ENCODE measurements around the gene CARHSP1. TPM values are rescaled to one million over a fixed set of nuclear protein-coding genes. Genes with fewer than 3 reads are reported as not detected.

Gene CARHSP1
- total RNA-seq, 4 donors from 2014 or later: 20.0 to 79.2 (median 67.4) TPM

DNA sequence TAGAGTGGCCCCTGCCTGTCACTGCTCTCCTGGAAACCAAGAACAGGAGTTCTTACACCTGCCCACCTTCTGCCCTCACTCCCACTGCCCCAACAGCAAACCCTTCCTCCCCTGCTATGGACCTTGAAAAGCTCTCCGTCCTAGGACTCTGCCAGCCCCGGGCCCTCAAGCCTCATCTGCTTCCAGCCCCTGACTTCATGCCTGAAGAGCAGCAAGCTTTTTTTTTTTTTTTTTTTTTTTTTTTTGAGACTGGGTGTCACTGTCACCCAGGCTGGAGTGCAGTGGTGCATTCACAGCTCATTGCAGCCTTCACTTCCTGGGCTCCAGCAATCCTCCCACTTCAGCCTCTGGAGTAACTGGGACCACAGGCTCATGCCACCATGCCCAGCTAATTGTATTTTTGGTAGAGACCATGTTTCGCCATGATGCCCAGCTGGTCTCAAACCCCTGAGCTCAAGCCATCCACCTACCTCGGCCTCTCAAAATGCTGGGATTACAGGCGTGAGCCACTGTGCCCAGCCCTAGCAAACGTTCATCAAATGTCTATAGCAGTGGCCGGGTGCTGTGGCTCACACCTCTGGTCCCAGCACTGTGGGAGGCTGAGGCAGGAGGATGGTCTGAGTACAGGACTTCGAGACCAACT is 16.9 kb downstream of the CARHSP1 start:
- no peak for DNase-seq
- H3K4me1 ChIP-seq: no peaks in the 10 kb centered on the region
- H3K27ac ChIP-seq: peak overlapping the region in 1 of 2 donors; percentile 45
- no peaks in the 10 kb centered on the region for H3K36me3 ChIP-seq
- intact Hi-C loops (cut with DNase I; ENCODE audit: low total_unique reads): no loop called here
- no peak overlapping the region for H3K4me3 ChIP-seq
- no peak for TF ChIP-seq POLR2A (IDR thresholded peaks at IDR 0.05)
- TF ChIP-seq, protein P1, sequence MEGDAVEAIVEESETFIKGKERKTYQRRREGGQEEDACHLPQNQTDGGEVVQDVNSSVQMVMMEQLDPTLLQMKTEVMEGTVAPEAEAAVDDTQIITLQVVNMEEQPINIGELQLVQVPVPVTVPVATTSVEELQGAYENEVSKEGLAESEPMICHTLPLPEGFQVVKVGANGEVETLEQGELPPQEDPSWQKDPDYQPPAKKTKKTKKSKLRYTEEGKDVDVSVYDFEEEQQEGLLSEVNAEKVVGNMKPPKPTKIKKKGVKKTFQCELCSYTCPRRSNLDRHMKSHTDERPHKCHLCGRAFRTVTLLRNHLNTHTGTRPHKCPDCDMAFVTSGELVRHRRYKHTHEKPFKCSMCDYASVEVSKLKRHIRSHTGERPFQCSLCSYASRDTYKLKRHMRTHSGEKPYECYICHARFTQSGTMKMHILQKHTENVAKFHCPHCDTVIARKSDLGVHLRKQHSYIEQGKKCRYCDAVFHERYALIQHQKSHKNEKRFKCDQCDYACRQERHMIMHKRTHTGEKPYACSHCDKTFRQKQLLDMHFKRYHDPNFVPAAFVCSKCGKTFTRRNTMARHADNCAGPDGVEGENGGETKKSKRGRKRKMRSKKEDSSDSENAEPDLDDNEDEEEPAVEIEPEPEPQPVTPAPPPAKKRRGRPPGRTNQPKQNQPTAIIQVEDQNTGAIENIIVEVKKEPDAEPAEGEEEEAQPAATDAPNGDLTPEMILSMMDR (IDR thresholded peaks at IDR 0.05): no peak
- H3K27me3 ChIP-seq: no peaks in the 10 kb centered on the region
- H3K9me3 ChIP-seq: no peaks in the 10 kb centered on the region

DNA sequence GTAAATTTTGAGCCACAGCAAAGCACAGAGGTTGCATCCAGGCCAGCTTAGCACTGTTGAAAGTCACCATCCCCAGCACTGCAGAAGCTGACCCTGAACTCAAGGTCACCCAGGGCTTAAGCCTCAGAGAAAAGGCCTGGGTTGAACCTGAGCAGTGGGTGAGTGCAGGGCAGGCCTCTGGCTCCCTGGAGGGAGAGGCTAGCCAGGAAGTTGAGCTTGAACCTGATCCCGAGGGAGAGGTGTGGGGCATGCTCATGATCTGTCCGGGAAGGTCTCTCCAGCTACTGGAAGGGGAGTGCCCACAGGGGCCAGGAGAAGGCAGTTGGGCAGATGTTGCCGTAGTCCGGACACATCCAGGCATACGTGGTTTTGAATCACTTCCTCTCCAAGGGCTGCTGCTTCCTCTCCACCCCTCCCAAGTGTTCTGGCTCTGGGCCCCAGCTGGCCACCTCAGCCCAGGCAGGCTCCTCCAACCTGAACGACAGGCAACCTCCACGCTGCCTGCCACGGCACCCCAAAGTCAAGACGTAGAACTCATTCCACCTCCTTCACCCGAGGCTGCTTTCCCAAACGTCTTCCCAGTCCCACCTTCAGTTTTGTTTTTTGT is 18.4 kb downstream of the CARHSP1 start:
- peak overlapping the region; percentile 22 to 60 for H3K27ac ChIP-seq
- TF ChIP-seq POLR2A (IDR thresholded peaks at IDR 0.05): no peak
- TF ChIP-seq, protein P1 (IDR thresholded peaks at IDR 0.05): no peak
- intact Hi-C loops (cut with DNase I; ENCODE audit: low total_unique reads): no loop called here
- no peaks in the 10 kb centered on the region for H3K4me1 ChIP-seq
- no peak overlapping the region for H3K4me3 ChIP-seq
- no peaks in the 10 kb centered on the region for H3K36me3 ChIP-seq
- no peaks in the 10 kb centered on the region for H3K9me3 ChIP-seq
- no peaks in the 10 kb centered on the region for H3K27me3 ChIP-seq
- DNase-seq: peak; percentile 27 to 60

DNA sequence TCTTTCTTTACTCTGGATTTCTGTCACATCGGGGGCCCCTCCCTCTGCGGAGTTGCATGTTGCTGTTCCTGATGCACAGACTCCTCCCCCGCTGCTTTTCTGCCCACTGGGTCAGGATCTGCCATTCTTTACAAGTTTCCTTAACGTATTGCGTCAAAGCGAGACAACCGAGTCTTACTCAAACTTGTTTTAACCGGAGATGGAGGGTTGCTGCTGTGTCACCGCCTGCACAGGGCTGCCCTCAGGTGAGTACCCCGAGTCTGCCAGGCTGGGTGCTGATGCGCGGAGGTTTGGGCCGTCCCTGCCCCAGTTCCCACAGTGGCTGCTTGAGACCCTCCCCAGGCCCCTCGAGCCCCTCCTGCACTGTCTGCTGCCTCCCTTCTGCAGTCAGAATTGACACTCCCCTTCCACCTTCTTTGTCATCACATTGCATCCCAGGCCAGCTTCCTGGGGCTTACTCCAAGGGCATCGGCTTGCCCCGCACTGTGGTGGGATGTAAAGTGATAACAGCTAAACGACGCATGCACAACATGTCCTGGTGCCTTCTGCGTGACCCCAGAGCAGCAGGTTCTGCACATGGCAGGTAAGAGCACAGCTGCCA is 19.3 kb downstream of the CARHSP1 start:
- TF ChIP-seq, protein P1 (IDR thresholded peaks at IDR 0.05): no peak
- no peak for TF ChIP-seq POLR2A (IDR thresholded peaks at IDR 0.05)
- no peaks in the 10 kb centered on the region for H3K27me3 ChIP-seq
- no peaks in the 10 kb centered on the region for H3K36me3 ChIP-seq
- H3K4me1 ChIP-seq: no peaks in the 10 kb centered on the region
- intact Hi-C loops (cut with DNase I; ENCODE audit: low total_unique reads): no loop called here
- peak overlapping the region; percentile 33 to 60 for H3K27ac ChIP-seq
- H3K4me3 ChIP-seq: no peak overlapping the region
- H3K9me3 ChIP-seq: no peaks in the 10 kb centered on the region
- peak; percentile 55 to 57 for DNase-seq

DNA sequence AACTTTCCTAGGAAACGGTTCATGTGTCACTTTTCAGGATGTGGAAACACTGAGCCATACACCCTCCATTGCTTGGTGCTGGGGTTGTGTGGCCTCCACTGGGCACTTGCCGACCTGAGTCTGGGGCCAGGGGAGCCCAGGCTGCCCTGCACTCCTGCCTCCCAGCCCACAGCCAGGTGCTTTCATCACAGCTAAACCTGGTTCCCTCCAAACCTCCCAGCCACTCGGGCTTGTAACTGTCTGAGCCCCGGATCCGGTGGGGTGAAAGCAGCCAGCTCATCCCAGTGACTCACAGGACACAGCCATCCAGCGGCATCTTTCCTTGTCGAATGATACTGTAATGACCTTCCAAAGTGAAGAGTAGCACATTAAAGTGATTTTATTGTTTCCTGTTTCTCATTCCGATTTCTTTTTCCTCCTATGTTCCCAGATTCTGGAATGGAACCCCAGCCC is 19.8 kb downstream of the CARHSP1 start:
- H3K4me3 ChIP-seq: no peak overlapping the region
- no peaks in the 10 kb centered on the region for H3K9me3 ChIP-seq
- peak overlapping the region; percentile 33 to 60 for H3K27ac ChIP-seq
- intact Hi-C loops (cut with DNase I; ENCODE audit: low total_unique reads): no loop called here
- H3K36me3 ChIP-seq: no peaks in the 10 kb centered on the region
- TF ChIP-seq, protein P1 (IDR thresholded peaks at IDR 0.05): no peak
- TF ChIP-seq POLR2A (IDR thresholded peaks at IDR 0.05): no peak
- no peaks in the 10 kb centered on the region for H3K4me1 ChIP-seq
- no peaks in the 10 kb centered on the region for H3K27me3 ChIP-seq
- no peak for DNase-seq

All from uterus (tissue), 4 donors.